Testis (tissue), 2 donors: ENCODE measurements around the gene BRAF.

Source experiments
- POLR2A ChIP-seq: fragments of 450-650 bp; IDR thresholded peaks from one replicate; pipeline ENCODE4 v1.6.1; 2017; ENCODE audit warnings: antibody characterized with exemption, mild to moderate bottlenecking, moderate library complexity
- TF ChIP-seq, protein P1 (sequence below), 3 experiments: fragments of 450-650 bp in 2 of 3; fragments of 200-600 bp in 1 of 3; sonication (generic) in 1 of 3; IDR thresholded peaks; one replicate each; pipeline ENCODE4 v1.5.1; 2016 to 2019; ENCODE audit warnings: antibody characterized with exemption in 3 of 3, mild to moderate bottlenecking in 2 of 3, moderate library complexity in 1 of 3

DNA sequence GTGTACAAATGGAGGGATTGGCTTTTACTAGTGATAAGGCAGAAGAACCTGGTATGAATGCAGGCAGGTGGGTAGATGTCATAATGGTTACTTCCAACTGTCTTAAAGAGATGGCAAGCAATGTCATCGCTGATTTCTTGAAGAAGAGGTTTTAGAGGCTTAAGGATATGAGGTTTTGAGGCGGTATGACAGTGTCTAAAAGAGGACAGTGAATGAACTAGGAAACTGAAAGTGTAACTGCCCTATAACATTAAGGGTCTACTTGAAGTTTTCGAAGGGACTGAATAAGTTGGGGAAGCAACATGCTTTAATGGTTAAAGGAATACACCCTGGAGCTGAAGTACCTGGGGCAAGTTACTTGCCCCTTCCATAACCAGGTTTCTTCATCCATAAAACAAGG lies 157.3 kb downstream of the BRAF start:
- TF ChIP-seq, protein P1, sequence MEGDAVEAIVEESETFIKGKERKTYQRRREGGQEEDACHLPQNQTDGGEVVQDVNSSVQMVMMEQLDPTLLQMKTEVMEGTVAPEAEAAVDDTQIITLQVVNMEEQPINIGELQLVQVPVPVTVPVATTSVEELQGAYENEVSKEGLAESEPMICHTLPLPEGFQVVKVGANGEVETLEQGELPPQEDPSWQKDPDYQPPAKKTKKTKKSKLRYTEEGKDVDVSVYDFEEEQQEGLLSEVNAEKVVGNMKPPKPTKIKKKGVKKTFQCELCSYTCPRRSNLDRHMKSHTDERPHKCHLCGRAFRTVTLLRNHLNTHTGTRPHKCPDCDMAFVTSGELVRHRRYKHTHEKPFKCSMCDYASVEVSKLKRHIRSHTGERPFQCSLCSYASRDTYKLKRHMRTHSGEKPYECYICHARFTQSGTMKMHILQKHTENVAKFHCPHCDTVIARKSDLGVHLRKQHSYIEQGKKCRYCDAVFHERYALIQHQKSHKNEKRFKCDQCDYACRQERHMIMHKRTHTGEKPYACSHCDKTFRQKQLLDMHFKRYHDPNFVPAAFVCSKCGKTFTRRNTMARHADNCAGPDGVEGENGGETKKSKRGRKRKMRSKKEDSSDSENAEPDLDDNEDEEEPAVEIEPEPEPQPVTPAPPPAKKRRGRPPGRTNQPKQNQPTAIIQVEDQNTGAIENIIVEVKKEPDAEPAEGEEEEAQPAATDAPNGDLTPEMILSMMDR (IDR thresholded peaks at IDR 0.05) = no peak
- no peak for TF ChIP-seq POLR2A
